ENCODE results near the gene MAP3K15. TPM values are rescaled to one million over a fixed set of nuclear protein-coding genes. Genes with fewer than 3 reads are reported as not detected.

MAP3K15 gene
- total RNA-seq, result 1.2 and 2.0 TPM in 2 replicates
- long read RNA-seq, partial matches to known transcripts, result 1 of 3 reads
- long read RNA-seq, other reads (novel, unspliced or antisense), result 2 of 3 reads

GRCh38 chrX:19514791-19515614 is at the start of gene MAP3K15:
Gene MAP3K15 (minus strand): TSS chrX:19515508. CDS start chrX:19515261, 247 bp downstream.
- Mint-ChIP-seq H3K4me1 (peaks cover 5% of the 10 kb centered on the region), H3K36me3 (ENCODE audit: low read depth) (no peaks in the 10 kb centered on the region), H3K9me3 (peaks cover 3% of the 10 kb centered on the region), H3K4me3 (peak within 1 kb of the TSS; percentile 15), H3K27me3 (ENCODE audit: low read depth) (peaks cover 62% of the 10 kb centered on the region), H3K27ac (ENCODE audit: unreplicated experiment) (no peak within 1 kb of the TSS)
- peak; percentile 29 for DNase-seq (ENCODE audit: low read depth, low spot score)
- TF ChIP-seq CTCF (conservative IDR thresholded peaks at IDR 0.05), result peak; percentile 56

- DNase-seq (ENCODE audit: low read depth, low spot score), result no peak
- H3K36me3 Mint-ChIP-seq (ENCODE audit: low read depth), result peaks cover 3% of the 10 kb centered on the region
Observed at GRCh38 chrX:19564606-19565005, 49.3 kb upstream of the MAP3K15 start.

GRCh38 chrX:19563746-19564145 is 48.4 kb upstream of the MAP3K15 start:
- peaks cover 4% of the 10 kb centered on the region for H3K9me3 Mint-ChIP-seq
- no peaks in the 10 kb centered on the region for H3K27me3 Mint-ChIP-seq (ENCODE audit: low read depth)
- no peak overlapping the region for H3K4me3 Mint-ChIP-seq
- H3K36me3 Mint-ChIP-seq (ENCODE audit: low read depth), result peaks cover 3% of the 10 kb centered on the region
- DNase-seq (ENCODE audit: low read depth, low spot score), result no peak
- TF ChIP-seq CTCF (conservative IDR thresholded peaks at IDR 0.05), result no peak
- H3K27ac Mint-ChIP-seq (ENCODE audit: unreplicated experiment), result no peak overlapping the region
- peaks cover 11% of the 10 kb centered on the region for H3K4me1 Mint-ChIP-seq

More at GRCh38 chrX:19564606-19565005, 49.3 kb upstream of the MAP3K15 start:
- Mint-ChIP-seq H3K27ac (ENCODE audit: unreplicated experiment) (no peak overlapping the region), H3K4me3 (no peak overlapping the region), H3K4me1 (peaks cover 11% of the 10 kb centered on the region), H3K27me3 (ENCODE audit: low read depth) (no peaks in the 10 kb centered on the region), H3K9me3 (peaks cover 4% of the 10 kb centered on the region)
- no peak for TF ChIP-seq CTCF (conservative IDR thresholded peaks at IDR 0.05)

- Mint-ChIP-seq H3K9me3 (peaks cover 4% of the 10 kb centered on the region), H3K4me3 (no peak overlapping the region), H3K27ac (ENCODE audit: unreplicated experiment) (no peak overlapping the region), H3K4me1 (peaks cover 11% of the 10 kb centered on the region), H3K27me3 (ENCODE audit: low read depth) (no peaks in the 10 kb centered on the region), H3K36me3 (ENCODE audit: low read depth) (peaks cover 3% of the 10 kb centered on the region)
- no peak for TF ChIP-seq CTCF (conservative IDR thresholded peaks at IDR 0.05)
- no peak for DNase-seq (ENCODE audit: low read depth, low spot score)
Observed at GRCh38 chrX:19563327-19563726, 48.0 kb upstream of the MAP3K15 start.

GRCh38 chrX:19560611-19561010 is 45.3 kb upstream of the MAP3K15 start:
- DNase-seq (ENCODE audit: low read depth, low spot score), result no peak
- Mint-ChIP-seq H3K9me3 (peaks cover 4% of the 10 kb centered on the region), H3K36me3 (ENCODE audit: low read depth) (peaks cover 3% of the 10 kb centered on the region), H3K4me3 (no peak overlapping the region), H3K27me3 (ENCODE audit: low read depth) (no peaks in the 10 kb centered on the region), H3K27ac (ENCODE audit: unreplicated experiment) (no peak overlapping the region), H3K4me1 (no peaks in the 10 kb centered on the region)
- no peak for TF ChIP-seq CTCF (conservative IDR thresholded peaks at IDR 0.05)
